ENCODE measurements around the gene NLRC5. TPM values are rescaled to one million over a fixed set of nuclear protein-coding genes. Genes with fewer than 3 reads are reported as not detected.
"Not testable (repeated sequence)": the region's sequence is repeated elsewhere in the genome, so short reads cannot be mapped to it uniquely, and the experiment has no call there.

Gene NLRC5
- total RNA-seq, 1 donor from 2014 or later = 14.2 TPM

DNA sequence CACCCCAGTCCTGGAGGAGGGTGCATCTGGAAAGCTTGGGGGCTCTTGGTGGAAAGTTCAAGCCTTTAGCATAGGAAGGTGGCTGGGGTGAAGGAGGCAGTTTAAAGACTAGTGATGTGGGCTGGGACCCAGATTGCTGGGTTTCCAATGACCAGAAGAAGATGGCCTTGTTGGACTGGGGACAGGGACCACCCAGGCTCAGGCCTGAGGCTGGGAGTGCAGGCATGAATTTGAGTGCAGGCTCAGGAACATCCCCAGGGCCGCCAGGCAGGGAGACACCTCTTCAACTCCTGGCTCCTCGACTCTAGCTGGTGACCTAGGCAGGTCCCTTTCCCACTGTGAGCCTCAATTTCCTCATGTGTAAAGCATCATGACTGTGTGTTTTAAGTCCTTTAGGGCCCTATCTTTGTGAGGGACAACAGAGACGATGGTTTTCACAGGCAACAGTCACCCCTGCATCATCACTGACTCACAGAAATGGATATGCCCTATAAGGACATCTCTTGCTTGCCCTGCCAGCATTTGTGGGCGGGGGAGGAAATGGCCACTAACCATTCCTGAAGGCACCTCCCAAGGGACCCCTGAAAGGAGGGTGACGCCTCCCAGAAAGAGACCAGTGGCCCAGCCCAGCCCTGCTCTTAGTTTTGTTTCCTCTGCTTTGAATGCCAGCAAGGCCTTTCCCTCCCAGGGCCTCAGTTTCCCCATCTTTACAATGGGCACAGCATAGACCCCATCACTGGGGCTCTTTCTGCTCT lies 11.1 kb downstream of the NLRC5 start:
- DNase-seq = no peak

DNA sequence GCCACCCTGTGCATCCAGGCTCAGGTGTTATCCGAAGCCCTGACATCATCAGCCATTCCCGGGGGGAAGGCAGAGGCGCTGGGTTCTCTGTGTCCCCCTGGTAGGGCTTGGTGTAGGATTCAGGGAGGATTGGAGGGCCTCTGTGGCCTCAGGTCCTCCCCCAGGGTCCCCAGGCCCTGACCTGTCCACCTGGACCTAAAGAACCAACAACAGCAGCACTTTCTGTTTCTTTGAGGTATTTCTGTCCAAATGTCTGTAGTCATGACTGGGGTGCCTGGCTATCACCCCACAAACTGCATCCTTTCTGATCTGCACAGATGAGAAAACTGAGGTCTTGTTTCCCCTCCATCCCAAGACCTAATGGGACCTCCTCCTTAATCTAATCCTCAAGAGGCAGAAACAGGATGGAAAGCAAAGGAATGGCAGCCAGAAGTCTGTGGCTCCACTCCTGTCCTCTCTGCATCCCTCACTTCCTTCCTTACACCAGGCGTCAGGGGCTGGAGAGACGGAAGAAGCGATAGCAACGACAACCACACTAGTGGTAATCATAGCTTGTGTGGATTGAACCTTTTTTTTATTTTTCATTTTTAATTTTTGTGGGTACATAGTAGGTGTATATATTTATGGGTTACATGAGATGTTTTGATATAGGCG lies 11.8 kb downstream of the NLRC5 start:
- no peak for DNase-seq

DNA sequence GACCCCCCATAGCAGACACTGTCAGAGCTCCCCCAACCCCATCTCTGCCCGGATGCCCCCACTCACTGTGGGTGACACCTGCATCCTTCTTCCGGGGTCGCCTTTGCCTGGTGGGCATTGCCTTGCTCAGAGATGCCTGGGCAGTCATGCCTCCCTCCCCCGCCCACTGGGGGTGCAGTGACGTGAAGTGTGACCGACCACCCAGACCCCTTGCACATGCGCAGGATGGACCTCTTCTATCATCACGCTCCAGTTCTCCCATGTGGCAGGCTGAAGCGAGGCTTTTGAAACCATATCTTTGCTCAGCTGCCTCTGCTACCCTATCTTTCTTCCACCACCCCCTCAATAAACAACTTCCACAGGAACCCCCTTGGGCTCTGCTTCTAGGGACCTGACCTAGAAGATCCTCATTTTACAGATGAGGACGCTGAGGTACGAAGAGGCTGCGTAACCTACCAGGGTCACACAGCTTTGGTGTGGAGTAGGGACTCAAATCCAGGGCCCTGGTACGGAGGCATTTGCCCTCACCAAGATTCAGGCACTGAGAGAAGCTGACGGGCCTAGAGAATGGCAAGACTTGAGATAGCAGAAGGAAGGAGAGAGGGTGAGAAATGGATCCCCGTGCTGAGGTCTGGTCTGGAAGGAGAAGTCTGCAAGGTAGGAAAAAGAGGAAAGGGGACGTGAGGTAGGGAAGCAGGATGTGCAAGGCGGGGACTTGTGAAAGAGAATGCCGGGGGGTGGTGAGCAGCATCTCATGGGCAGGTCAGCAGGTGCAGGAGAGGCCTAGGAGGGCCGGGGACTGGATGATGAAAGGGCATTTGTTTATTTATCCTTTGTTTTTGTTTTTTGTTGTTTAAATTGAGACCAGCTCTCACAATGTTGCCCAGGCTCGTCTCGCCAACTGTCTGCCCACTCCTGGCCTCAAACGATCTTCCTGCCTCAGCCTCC lies 14.4 kb downstream of the NLRC5 start:
- no peak for DNase-seq

DNA sequence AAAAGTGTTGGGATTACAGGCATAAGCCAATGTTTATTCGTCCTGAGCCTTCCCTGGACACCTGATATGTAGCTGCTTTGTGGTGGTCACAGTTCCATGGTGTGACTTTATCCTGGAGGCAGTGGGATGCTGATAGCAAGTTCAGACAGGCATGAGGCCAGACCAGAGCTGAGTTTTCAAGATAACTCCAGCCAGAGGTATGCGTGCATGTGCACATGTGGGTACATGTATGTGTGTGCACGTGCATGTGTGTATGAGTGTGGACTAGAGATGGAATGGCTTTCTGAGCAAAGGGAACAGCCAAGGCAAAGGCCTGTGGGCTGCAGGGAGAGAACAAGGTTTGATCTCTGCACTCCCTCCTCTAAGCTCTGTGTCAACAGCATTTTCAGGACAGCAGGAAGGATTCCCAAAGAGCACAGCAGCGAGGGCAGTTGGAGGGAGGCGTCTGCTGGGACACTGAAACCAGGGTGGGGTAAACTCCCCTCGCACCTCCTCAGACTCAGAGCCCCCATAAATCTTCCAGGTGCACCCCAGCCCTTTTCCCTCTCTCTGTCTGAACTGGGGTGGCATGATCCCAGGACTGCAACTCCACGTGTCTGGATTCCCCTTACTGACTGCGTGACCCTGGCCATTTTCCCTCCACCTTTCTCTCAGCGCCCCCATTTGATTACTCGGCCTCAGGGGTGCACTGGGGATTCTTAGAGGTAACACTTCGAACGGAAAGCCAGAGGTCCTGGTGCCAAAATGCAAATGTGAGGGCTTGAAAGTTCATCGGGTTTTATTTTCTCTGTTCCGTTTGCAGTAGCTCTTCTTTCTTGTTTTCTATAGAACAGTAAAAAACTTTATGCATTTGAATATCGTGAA lies 15.3 kb downstream of the NLRC5 start:
- no peak for DNase-seq

DNA sequence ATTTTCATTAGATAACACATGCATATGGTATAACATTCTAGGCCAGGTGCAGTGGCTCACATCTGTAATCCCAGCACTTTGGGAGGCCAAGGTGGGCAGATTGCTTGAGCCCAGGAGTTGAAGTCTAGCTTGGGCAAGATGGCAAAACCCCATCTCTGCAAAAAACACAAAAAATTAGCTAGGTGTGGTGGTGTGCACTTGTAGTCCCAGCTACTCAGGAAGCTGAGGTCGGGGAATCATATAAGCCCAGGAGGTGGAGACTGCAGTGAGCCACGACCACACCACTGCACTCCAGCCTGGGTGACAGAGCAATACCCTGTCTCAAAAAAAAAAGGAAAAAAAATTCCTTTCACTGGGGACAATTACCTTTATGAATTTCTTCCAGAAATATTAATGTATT lies 16.2 kb downstream of the NLRC5 start:
- DNase-seq = not testable (repeated sequence)

DNA sequence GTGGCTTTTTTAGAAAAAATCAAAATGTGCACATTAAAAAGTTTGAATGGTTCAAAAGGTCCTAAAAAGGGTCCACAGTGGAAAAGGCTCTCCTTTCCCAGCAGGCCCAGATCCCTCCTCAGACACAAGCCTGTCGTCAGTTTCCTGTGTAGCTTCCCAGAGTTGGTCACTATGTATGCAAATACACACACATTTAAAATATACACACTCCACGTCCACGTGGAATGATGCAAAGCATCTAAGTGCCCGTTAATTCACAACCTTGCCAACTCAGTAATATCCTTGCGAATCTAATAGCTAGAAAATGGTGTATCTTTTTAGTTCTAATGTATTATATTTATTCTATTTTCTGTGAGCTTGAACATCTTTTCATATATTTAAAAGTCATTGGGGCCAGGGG lies 17.7 kb downstream of the NLRC5 start:
- no peak for DNase-seq

DNA sequence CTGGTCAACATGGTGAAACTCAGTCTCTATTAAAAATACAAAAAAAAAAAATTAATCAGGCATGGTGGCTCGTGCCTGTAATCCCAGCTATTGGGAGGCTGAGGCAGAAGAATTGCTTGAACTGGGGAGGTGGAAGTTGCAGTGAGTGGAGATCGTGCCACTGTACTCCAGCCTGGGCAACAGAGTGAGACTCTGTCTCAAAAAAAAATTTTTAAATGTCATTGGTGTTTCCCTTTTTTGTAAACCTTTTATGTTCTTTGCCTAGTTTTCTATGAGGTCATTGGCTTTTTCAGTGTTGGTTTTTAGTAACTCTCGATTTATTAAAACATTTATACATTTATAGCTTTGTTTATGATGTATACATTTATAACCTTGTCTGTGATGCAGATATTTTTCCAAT lies 18.2 kb downstream of the NLRC5 start:
- DNase-seq = no peak

DNA sequence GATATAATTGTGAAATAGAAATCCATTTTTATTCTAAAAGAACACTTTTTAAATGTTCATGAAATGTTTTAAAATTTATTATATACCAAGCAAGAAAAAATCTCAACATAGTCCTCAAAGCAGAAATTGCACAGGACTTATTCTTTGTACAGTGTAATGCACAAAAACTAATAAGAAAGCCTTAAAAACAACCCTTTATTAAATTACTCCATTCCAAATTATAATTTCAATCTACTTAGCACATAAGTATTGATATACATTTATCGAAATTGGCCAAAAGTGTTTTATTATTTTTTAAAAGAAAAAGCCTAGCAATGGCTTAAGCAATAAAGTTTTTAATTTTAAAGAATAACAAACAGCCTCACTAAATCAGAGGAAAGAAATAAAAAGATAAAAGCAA lies 19.1 kb downstream of the NLRC5 start:
- no peak for DNase-seq

DNA sequence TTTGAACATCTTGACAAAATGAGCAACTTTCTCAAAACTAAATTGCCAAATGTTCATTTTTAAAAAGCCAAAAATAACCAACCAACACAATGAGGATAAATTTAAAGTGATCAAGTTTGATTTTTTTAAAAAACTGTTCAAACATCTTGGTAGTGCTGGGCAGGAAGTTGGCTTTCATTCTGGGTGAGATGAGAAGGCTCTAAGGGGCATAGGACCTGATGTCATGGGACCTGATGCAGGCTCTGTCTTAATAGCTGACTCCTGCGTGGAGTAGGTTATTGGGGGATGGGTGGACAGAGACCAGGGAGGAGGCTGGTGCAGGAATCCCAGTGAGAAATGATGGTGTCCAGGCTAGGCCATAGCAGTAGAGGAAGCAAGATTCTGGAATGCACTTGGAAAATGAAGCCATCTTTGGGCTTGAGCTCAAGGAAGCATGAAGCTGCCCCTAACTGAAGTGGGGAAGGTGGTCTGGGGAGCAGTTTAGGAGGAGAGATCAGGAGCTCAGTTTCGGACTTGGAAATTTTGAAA lies 20.4 kb downstream of the NLRC5 start:
- no peak for DNase-seq

DNA sequence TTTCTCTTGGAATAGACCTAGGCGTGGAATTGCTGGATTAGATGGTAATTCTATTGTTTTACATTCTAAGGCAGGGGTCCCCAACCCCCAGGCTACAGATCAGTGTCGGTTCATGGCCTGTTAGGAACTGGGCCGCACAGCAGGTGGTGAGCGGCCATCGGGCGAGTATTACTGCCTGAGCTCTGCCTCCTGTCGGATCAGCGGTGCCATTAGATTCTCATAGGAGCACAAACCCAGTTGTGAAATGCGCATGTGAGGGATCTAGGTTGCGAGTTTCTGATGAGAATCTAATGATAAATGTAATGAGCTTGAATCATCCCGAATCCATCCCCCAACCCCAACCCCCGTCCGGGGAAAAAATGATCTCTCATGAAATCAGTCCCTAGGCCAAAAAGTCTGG lies 23.0 kb downstream of the NLRC5 start:
- no peak for DNase-seq

DNA sequence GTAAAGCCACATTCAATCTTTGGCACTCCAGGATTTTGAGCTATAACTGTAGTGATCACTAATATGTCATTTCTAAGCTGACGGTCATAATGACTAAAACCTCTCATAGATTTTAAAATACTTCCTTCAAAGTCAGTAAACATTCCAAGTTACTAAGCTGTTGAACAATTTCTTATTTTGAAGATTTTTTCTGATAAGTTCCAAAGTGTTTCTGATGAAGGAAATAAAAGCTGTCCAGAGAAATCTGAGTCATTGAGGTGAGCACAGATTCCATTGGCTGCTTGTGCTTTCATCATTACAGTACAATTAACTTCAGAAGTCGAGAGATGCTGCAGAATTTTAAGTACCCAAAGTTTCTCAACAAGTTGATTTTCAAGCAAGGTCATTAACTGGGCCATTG lies 23.9 kb downstream of the NLRC5 start:
- no peak for DNase-seq

DNA sequence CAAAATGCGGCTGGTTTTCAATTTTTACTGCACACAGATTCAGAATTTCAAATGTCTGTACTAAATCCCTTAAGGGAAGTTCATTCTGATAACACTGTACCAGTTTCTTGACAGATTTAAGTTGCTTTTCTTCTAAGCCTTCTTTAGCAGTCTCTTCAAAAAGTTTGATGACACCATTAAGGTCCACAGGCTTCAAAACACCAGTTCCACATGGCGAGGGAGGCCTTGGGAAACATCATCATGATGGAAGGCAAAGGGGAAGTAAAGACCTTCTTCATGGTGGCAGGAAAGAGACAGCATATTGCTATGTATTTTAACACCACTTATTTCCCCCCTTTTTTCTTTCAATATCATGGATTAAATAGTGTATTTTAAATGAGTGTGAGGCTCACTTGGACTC lies 24.5 kb downstream of the NLRC5 start:
- no peak for DNase-seq

DNA sequence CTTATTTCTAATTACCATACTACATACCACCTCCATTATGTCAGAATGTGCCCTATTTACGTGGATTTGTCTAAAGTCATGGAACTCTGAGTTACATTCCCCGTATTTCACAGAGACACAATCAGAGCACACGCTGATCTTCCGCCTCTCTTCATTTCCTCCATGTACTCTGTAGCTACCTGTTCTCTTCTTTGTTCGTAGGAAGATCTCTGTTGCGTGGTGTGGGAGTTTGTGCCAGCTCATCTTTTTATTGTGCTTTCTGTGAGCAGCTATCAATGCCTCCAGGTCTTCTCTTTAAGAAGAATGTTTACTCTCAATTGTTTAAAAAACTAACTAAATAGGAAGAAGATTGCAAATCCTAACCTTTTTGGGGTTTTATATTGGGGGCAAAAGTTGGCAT lies 26.9 kb downstream of the NLRC5 start:
- DNase-seq = no peak

DNA sequence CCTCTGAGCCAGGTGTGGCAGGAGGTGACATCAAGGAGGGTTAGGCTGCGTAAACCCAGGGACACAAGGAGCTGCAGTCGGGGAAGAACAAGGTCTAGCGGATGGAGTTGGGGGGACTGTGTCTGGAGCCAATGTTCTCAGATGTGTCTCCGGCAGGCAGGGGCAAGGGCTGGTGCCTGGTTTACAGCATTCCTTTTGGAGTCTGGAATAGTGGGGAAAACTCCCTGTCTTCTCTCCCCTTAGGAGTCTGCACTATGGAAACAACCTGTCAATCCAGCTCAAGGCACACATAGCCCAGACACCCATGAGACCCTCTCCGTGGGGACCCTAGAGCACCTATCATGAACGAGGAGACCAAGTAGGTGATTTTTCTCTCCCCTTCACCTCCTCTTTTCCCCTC lies 27.5 kb downstream of the NLRC5 start:
- DNase-seq = no peak

DNA sequence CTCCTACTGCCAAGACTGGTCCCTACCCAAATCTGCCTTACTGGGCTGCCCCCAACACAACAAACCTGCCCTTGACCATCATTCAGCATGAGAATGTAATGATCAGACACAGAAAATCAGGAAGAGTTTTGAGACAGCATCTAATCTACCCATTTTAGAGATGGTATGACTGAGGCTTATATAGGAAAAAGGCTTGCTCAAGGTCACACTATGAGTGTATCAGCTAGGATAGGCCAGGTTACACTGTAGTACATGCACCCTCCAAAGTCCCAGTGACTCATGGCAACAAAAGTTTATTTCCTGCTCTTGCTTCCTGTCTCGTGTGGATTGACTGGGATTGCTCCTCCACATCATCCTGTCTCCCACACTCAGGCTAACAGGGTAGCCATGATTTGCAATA lies 27.9 kb downstream of the NLRC5 start:
- no peak for DNase-seq

DNA sequence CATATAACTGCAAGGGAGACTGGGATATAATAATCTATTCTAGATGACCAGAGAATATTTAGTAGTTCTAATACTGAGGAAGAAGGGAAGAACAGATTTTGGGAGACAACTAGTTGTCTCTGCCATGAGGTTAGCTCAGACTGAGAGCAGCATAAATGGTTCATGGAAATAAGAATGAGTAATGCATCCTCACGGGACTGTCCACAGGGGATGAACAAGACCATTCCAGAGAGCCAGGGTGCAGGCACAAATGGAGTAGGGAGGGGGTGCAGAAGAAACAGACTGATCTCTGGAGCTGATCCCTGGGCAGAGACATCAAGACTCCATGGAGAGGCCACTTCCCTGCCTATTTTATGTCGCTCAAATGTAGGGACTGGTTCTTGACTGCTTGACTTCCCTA lies 30.4 kb downstream of the NLRC5 start:
- no peak for DNase-seq

DNA sequence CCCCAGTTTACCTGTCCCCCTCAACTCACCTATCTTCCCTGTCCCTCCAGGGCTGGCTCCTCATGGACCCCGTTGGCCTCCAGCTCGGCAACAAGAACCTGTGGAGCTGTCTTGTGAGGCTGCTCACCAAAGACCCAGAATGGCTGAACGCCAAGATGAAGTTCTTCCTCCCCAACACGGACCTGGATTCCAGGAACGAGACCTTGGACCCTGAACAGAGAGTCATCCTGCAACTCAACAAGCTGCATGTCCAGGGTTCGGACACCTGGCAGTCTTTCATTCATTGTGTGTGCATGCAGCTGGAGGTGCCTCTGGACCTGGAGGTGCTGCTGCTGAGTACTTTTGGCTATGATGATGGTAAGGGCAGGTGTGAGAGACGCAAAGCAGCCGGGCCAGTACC lies 31.3 kb downstream of the NLRC5 start:
- no peak for DNase-seq

DNA sequence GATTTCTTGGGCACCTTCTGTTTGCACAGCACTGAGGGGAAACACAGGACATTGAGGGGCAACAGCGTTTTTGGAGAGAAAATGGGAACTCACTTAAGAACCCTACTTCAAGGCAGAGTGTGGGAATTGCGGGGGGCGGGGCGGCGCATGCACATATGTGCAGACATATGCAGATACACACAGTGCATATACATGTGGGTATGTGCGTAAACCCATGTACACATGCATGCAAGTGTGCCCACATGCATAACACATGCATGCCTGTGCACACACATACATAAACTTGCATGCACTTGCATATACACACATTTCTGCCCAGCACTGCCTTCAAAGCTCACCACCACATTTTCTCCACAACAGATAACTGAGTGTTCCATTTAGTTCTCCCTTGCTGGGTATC lies 32.4 kb downstream of the NLRC5 start:
- DNase-seq = no peak

DNA sequence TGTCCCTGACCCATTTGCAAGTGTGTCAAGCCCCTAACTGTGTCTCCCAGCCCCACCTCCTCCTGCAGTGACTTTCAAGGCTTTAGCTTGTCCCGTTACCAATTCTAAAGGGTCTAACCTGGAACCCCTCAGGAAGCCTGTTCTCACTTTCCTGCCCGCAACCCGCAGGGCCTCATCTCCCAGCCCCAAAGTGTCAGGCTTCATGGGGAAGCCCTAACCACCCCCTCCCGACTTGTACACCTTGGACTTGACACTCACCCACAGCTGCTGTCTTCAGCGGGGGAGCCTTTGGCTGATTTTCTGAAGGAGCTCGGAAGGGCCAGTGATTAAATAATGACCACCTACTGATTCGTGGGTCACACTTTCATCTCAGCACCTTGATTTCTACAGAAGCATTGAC lies 33.1 kb downstream of the NLRC5 start:
- no peak for DNase-seq

DNA sequence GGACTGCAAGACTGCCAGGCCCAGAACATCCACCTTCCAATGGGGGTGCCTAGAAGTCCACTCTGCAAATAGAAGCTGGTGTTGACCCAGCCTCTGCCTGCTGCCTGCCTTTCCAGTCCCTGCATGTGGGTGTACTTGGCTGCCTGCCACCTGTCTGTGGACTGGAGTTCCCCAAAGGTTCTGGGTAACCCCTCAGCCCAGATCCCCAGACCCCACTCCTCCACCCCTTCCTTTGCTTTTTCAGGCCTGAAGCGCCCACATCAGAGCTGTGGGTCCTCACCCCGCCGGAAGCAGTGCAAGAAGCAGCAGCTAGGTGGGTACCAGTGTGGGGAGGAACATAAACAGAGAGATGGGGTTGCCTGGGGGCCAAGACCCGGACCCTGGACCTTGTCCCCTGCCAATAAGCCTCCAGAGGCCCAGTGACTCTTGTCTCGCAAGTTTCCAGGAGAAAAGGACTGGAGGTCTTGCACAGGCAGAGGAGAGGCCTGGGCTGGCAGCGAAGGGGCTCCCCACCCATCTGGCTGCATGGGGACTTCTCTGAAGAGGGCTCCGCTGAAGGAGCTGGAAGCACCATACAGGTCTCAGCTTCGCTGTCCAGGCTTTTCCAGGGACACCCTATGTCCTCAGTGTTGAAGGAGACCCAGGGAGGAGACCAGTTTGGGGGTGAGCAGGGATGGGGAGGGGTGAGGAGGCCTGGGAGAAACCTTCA lies 34.3 kb downstream of the NLRC5 start:
- DNase-seq = no peak
